Measurements from ENCODE around the gene SGCD. TPM values are rescaled to one million over a fixed set of nuclear protein-coding genes. Genes with fewer than 3 reads are reported as not detected.

SGCD gene
- polyA plus RNA-seq, 1 experiment: 25.2 TPM

GRCh38 chr5:156363861-156364260 is 36.9 kb downstream of the SGCD start:
- H3K4me3 ChIP-seq (ENCODE audit: low read depth, low read length): no peak overlapping the region
- TF ChIP-seq, protein P1, sequence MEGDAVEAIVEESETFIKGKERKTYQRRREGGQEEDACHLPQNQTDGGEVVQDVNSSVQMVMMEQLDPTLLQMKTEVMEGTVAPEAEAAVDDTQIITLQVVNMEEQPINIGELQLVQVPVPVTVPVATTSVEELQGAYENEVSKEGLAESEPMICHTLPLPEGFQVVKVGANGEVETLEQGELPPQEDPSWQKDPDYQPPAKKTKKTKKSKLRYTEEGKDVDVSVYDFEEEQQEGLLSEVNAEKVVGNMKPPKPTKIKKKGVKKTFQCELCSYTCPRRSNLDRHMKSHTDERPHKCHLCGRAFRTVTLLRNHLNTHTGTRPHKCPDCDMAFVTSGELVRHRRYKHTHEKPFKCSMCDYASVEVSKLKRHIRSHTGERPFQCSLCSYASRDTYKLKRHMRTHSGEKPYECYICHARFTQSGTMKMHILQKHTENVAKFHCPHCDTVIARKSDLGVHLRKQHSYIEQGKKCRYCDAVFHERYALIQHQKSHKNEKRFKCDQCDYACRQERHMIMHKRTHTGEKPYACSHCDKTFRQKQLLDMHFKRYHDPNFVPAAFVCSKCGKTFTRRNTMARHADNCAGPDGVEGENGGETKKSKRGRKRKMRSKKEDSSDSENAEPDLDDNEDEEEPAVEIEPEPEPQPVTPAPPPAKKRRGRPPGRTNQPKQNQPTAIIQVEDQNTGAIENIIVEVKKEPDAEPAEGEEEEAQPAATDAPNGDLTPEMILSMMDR (IDR thresholded peaks at IDR 0.05; ENCODE audit: low read depth, low read length): no peak
- H3K27ac ChIP-seq (ENCODE audit: low read depth, low read length): no peak overlapping the region
- ChIA-PET POLR2A (no interaction called here), CTCF (no interaction called here)
- DNase-seq (ENCODE audit: low read depth, low spot score): no peak
- H3K27me3 ChIP-seq (ENCODE audit: control insufficient read depth, insufficient read depth, low read length): no peaks in the 10 kb centered on the region
- no peaks in the 10 kb centered on the region for H3K9me3 ChIP-seq (ENCODE audit: control insufficient read depth, insufficient read depth, low read length)

DNA sequence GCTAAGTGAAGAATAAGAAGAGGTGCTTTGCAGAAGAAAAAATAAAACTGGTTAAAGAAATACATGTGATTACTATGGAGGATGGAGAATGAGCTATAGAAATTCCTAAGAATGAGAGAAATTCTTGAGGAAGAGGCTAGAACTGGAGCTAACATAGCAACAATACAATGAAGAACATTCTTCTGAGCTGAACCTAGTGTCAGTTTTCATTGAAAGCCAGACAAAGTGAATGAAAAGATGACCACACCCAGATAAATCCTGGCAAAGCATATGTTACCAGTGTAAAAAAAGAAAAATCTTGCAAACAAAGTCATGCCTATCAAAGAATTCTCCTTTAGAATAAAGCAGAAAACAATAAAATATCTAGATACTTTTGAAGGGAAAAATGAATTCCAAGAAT is 39.6 kb downstream of the SGCD start:
- H3K4me3 ChIP-seq (ENCODE audit: low read depth, low read length): no peak overlapping the region
- no peak for DNase-seq (ENCODE audit: low read depth, low spot score)
- no peak overlapping the region for H3K27ac ChIP-seq (ENCODE audit: low read depth, low read length)
- POLR2A ChIA-PET: no interaction called here
- H3K27me3 ChIP-seq (ENCODE audit: control insufficient read depth, insufficient read depth, low read length): no peaks in the 10 kb centered on the region
- CTCF ChIA-PET: no interaction called here
- no peaks in the 10 kb centered on the region for H3K9me3 ChIP-seq (ENCODE audit: control insufficient read depth, insufficient read depth, low read length)
- TF ChIP-seq, protein P1 (IDR thresholded peaks at IDR 0.05; ENCODE audit: low read depth, low read length): no peak

GRCh38 chr5:156367597-156367996 is 40.6 kb downstream of the SGCD start:
- no peak overlapping the region for H3K27ac ChIP-seq (ENCODE audit: low read depth, low read length)
- ChIA-PET CTCF (no interaction called here), POLR2A (interaction anchor here (0.5 to 1.6 kb wide), 4 partner anchors 8 to 456 kb away, joined by 3 to 6 read pairs (median 5); no protein-coding TSS in a partner anchor)

GRCh38 chr5:156375895-156376495 is 49.0 kb downstream of the SGCD start:
- H3K9me3 ChIP-seq (ENCODE audit: control insufficient read depth, insufficient read depth, low read length): no peaks in the 10 kb centered on the region
- CTCF ChIA-PET: no interaction called here
- no peak for DNase-seq (ENCODE audit: low read depth, low spot score)
- POLR2A ChIA-PET: interaction anchor here (0.6 kb wide), 1 partner anchor 271 kb away, joined by 3 read pairs; no protein-coding TSS in a partner anchor
- TF ChIP-seq, protein P1 (IDR thresholded peaks at IDR 0.05; ENCODE audit: low read depth, low read length): no peak
- H3K27me3 ChIP-seq (ENCODE audit: control insufficient read depth, insufficient read depth, low read length): no peaks in the 10 kb centered on the region
- no peak overlapping the region for H3K4me3 ChIP-seq (ENCODE audit: low read depth, low read length)
- H3K27ac ChIP-seq (ENCODE audit: low read depth, low read length): no peak overlapping the region

More at GRCh38 chr5:156367597-156367996, 40.6 kb downstream of the SGCD start:
- H3K4me3 ChIP-seq (ENCODE audit: low read depth, low read length): no peak overlapping the region
- no peaks in the 10 kb centered on the region for H3K27me3 ChIP-seq (ENCODE audit: control insufficient read depth, insufficient read depth, low read length)
- TF ChIP-seq, protein P1 (IDR thresholded peaks at IDR 0.05; ENCODE audit: low read depth, low read length): no peak
- no peaks in the 10 kb centered on the region for H3K9me3 ChIP-seq (ENCODE audit: control insufficient read depth, insufficient read depth, low read length)
- DNase-seq (ENCODE audit: low read depth, low spot score): peak; percentile 61

GRCh38 chr5:156376751-156377150 is 49.8 kb downstream of the SGCD start:
- TF ChIP-seq, protein P1 (IDR thresholded peaks at IDR 0.05; ENCODE audit: low read depth, low read length): no peak
- CTCF ChIA-PET: no interaction called here
- Histone ChIP-seq H3K9me3 (ENCODE audit: control insufficient read depth, insufficient read depth, low read length) (no peaks in the 10 kb centered on the region), H3K27ac (ENCODE audit: low read depth, low read length) (no peak overlapping the region), H3K4me3 (ENCODE audit: low read depth, low read length) (no peak overlapping the region), H3K27me3 (ENCODE audit: control insufficient read depth, insufficient read depth, low read length) (no peaks in the 10 kb centered on the region)
- no peak for DNase-seq (ENCODE audit: low read depth, low spot score)
- POLR2A ChIA-PET: no interaction called here
